Stimulated activated naive CD8-positive, alpha-beta T cell treated with anti-CD3 and anti-CD28 coated beads, Interleukin-15, Interleukin-2, amounts not matched to agents 100 U/mL and 50 U/mL, for 24 hours (primary cell): ENCODE results near the gene ZNF281.

Source experiments
- ATAC-seq: fragments of 150-1000 bp; cut with Tn5 transposase; one replicate; pipeline ENCODE4 v1.10.0; 2021
- DNase-seq: peaks from one replicate; pipeline ENCODE4 v3.0.0; 2021

The ZNF281 gene

DNA sequence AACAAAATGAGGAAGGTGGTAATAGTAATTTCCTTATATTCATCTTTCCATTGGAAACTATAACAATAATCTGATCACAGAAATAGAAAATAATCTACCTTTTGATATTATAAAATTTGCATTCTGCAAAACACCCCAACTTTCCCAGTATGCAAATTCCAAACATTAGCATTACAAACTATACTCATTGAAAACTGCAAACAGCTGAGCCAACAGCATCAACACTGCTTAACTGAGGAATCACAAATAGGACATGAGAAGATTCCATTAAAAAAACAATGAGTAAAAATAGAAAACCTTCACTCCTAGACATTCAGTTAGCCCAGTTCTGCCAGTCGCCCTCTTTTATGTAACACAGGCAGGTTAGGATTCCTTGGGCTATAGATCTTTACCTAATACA, 18.1 kb downstream of the ZNF281 start:
- ATAC-seq, result no peak
- DNase-seq, result no peak

GRCh38 chr1:200388791-200389190, 21.0 kb downstream of the ZNF281 start:
- no peak for ATAC-seq

DNA sequence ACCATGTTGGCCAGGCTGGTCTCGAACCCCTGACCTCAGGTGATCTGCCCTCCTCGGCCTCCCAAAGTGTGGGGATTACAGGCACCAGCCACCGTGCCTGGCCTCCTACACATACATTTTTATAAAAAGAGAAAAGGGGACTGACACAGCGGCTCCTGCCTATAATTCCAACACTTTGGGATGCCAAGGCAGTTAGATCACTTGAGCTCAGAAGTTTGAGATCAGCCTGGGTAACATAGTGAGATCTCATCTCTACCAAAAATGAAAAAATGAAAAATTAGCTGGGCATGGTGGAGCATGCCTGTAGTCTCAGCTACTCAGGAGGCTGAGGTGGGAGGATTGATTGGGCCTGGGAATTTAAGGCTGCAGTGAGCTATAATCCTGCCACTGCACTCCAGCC, 23.4 kb downstream of the ZNF281 start:
- no peak for DNase-seq
- no peak for ATAC-seq

More at GRCh38 chr1:200388791-200389190, 21.0 kb downstream of the ZNF281 start:
- no peak for DNase-seq

- DNase-seq, result no peak
- ATAC-seq, result no peak
These were observed 24.9 kb downstream of the ZNF281 start for GRCh38 chr1:200384818-200385390.

GRCh38 chr1:200381256-200381984, 28.4 kb downstream of the ZNF281 start:
- ATAC-seq, result no peak
- no peak for DNase-seq

- ATAC-seq (peak; percentile 61), DNase-seq (peak; percentile 9)
These were observed 29.2 kb downstream of the ZNF281 start for GRCh38 chr1:200380589-200381021.

- DNase-seq, result no peak
- ATAC-seq, result no peak
These were observed 29.8 kb downstream of the ZNF281 start for GRCh38 chr1:200379940-200380588.

DNA sequence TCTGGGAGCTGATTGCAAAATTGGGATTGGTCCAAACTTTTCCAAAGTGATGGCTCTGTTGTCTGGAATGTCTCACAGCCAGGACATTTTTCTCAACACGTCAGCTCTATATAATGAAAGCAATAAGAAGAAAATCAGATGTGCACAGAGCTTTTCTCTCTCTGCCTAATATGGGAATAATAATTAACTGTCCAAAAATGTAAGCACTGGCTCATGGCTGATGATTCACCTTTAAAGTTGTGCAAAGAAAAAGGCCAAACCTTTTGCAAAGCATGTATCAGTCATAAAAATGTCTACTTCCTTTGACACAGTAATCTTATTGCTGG, 30.4 kb downstream of the ZNF281 start:
- no peak for DNase-seq

GRCh38 chr1:200378096-200378495, 31.7 kb downstream of the ZNF281 start:
- no peak for ATAC-seq
- DNase-seq, result no peak

More for the DNA sequence above, 30.4 kb downstream of the ZNF281 start:
- ATAC-seq, result no peak

DNA sequence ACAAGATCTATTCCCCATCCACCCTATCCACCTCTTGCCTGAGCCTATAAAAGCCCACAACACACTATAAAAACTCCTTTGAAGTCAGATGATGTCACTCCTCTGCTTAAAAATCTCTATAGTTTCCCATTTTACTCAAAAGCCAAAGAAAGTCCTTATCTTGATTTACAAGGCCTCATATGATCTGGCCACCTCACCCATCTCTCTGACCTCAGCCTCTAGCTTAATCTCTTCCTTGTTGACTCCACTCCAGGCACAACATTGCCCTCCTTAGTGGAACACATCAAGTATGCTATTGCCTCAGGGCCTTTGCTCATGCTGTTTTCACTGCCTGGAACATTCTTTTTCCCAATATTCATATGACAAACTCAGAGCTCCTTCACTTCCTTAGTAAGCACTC, 33.3 kb downstream of the ZNF281 start:
- DNase-seq, result no peak
- ATAC-seq, result peak; percentile 19

- DNase-seq (no peak), ATAC-seq (no peak)
These were observed 35.1 kb downstream of the ZNF281 start for GRCh38 chr1:200374569-200375295.

- no peak for ATAC-seq
- DNase-seq, result no peak
These were observed 36.0 kb downstream of the ZNF281 start for GRCh38 chr1:200373811-200374231.

- DNase-seq, result no peak
- ATAC-seq, result no peak
These were observed 37.0 kb downstream of the ZNF281 start for GRCh38 chr1:200372885-200373181.

DNA sequence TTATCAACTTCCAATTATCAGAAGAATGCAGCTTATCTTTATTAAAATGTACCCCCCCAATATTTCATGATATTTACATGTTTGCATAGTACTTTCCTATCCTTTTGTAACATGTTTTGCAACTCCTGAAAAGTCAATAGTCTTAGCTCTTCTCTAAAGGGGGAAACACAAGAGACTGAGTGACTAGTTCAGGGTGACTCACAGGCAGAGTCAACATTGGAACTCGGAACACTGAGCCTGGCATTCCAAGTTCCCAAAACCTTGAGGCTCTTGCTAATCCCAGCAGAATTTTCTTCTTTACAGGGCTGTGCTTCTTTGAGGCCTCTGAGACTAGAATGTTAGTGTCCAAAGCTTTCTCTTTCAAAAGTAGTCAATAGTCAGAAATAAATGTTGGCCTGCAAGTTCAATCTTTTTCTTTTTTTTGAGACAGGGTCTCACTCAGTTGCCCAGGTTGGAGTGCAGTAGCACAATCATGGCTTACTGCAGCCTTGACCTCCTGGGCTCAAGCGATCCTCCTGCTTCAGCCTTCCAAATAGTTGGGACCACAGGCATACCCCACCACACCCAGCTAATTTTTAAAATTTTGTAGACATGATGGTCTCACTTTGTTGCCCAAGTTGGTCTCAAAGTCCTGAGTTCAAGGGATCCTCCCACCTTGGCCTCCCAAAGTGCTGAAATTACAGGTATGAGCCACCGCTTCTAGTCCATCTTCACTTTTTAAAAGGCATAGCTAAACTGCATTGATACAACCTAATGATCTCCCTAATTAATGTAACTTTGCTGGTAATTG, 37.5 kb downstream of the ZNF281 start:
- ATAC-seq, result no peak
- no peak for DNase-seq

GRCh38 chr1:200369706-200370105, 40.1 kb downstream of the ZNF281 start:
- no peak for DNase-seq
- ATAC-seq, result no peak

GRCh38 chr1:200369131-200369530, 40.7 kb downstream of the ZNF281 start:
- DNase-seq, result no peak
- ATAC-seq, result no peak

DNA sequence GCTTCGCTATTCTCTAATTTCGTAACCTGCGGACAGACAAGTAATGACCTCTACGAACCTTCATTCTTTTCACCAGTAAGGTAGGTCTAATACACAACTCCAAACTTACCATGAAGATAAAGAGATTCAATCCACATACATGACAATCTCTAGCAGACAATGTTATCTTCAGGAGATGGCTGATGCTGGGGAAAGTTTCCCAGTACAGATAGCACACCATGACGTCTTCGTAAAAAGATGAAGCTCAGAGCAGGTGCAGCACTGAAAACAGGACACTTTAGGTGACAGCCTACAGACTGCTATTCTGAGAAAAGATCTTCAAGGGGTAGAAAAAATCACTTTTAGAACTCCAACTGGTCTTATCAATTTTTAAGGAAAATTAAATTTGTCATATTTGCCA, 41.3 kb downstream of the ZNF281 start:
- ATAC-seq (no peak), DNase-seq (no peak)

DNA sequence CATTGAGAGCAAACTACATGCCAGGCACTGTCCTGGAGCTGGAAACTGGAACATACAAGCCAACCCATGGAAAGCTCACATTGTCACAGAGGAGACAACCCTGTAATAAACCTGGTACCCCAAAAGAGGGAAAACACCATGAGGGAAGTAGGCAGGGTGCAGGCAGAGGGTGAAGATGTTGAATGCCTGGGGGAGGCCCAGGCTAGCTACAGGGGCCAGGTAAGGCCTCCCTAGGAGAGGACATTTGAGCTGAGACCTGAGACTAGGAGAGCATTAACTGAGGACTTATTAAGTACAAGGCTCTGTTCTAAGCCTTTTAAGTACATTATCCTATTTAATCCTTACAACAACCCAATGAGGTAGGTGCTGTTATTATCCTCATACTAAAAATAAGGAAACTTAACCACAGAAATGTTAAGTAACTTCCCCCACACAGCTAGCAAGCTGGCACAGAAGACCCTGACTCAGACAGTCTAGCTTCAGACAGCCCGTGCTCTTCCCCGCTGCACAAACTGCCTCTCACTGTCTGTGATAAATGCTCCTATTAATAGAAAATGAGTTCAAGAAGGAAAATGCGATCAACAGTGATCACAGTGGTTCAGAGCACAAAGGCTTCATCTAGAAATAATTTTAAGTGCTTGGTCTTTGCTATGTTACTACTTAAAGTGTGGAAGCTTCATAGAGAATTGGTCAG, 41.8 kb downstream of the ZNF281 start:
- DNase-seq (no peak), ATAC-seq (no peak)

GRCh38 chr1:200366577-200367253, 43.1 kb downstream of the ZNF281 start:
- ATAC-seq, result no peak
- DNase-seq, result no peak

- ATAC-seq (no peak), DNase-seq (no peak)
These were observed 43.9 kb downstream of the ZNF281 start for GRCh38 chr1:200365897-200366426.

GRCh38 chr1:200364831-200365230, 45.0 kb downstream of the ZNF281 start:
- no peak for ATAC-seq
- no peak for DNase-seq
